Measurements from ENCODE around the gene AGPAT4.

AGPAT4 gene

DNA sequence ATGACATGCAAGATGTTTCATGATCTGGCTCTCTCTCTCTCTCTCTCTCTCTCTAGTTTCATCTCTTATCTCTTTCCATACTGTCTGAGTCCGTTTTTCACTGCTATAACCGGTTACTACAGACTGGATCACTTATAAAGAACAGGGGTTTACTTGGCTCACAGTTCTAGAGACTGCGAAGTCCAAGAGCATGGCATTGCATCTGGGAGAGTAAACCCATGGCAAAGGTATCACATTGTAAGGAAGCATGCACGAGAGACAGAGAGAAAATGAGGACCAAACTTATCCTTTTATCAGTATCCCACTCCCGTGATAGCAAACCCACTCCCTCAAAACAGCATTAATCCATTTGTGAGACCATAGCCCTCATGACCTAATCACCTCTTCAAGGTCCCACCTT lies 7.2 kb upstream of the AGPAT4 start:
- no peak for DNase-seq (ENCODE audit: low read depth in 2 of 2)

DNA sequence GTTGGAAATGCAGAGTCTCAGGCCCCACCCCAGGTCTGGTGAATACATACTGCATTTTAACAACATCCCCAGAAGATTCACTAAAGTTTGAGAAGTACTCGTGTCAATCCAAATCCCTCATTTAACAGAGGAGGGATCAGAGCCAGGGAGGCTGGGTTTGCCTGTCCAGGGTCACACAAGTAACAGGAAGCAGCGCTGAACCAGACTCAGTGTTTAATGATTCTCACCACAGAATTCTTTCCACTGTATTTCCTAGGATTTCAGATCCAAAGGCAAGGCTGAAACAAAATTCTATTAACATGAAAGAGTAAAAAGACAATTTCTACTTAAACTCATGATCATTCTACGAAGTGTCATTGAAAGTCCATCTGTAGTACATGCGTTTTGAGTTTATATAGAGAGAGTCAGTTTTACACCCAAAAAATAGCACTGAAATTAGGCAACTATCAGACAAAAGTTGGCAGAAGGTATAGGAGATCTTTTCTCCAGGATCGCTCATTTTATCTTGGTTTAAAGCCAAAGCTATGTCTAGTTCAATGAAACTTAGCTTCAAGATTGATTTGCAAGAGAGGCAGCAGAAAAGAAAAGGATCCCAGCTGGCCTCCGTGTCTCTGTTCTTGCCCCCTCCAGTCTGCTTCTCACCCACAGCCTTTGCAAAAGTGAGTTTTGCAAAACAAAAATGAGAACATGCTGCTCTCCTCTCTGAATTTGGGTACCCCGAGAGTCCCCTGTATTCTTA lies 6.0 kb upstream of the AGPAT4 start:
- DNase-seq (ENCODE audit: low read depth in 2 of 2): no peak

DNA sequence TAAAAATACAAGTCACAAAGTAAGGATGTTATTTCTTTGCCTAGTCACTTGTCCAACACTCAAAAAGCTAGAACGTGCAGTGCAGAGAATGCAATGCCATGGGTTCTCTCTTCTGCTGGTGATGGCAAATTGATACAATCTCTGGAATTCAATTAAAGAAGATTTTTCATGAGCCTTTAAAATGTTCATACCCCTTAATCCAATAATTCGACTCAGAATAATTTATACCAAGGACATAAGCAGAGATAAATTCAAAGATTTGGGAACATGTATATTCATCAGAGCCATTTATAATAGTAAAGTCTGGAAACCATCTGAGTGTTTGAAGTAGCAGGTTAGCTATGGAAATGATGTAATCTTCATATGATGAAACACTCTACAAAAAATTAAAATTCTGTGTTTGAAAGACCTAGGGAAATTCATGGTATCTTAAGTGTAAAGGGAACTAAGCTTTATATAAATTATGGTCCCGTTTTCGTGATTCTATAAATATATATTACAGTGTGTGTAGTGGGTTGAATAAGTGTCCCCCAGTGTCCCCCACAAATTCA lies 2.8 kb upstream of the AGPAT4 start:
- no peak for DNase-seq (ENCODE audit: low read depth in 2 of 2)

- DNase-seq (ENCODE audit: low read depth in 2 of 2): no peak
Measured at GRCh38 chr6:161274898-161275297, 1.0 kb upstream of the AGPAT4 start.

DNA sequence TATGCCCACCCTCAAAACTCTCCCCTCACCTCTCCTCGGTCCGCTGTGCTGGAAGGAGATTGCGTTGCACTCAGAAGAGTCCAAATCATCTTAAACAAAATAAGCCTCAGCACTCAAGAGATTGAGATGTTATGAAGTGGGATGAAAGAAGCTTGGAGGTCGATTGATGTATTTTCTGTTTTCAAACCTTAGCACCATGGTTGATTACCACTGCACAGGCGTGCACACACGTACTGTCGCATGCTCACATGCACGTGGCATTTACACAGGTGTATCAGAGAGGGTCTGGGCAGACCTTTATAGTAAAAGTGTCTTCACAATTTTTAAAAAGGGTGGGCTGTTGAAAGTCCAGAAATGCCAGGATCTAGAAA lies 612 bp upstream of the AGPAT4 start:
- no peak for DNase-seq (ENCODE audit: low read depth in 2 of 2)

DNA sequence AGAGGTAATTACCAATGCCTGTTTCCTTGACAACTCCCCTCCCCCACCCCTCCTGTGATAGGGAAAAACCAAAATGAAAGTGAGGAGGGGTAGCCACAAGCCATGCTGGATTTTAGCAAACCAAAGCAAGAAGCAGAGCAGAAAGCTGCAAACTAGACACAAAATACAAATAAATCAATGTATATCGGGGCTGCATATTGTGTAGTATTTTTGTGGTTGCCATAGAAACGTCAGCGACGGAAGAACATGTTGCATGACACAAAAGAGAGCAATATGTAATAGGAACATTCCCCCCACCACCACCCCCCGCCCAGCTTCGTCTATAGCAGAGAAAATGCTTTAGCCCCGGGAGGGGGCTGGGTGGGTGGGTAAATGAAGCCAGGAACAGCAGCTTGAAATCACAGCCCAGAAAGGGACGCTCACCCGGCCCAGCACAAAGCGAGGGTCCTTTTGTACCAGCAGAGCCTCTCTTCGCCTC lies 548 bp downstream of the AGPAT4 start:
- DNase-seq (ENCODE audit: low read depth in 2 of 2): no peak

- no peak for DNase-seq (ENCODE audit: low read depth in 2 of 2)
Measured at GRCh38 chr6:161272635-161273273, 1.1 kb downstream of the AGPAT4 start.

GRCh38 chr6:161271343-161272030 lies 2.4 kb downstream of the AGPAT4 start:
- DNase-seq (ENCODE audit: low read depth in 2 of 2): no peak

GRCh38 chr6:161270116-161270515 lies 3.7 kb downstream of the AGPAT4 start:
- DNase-seq (ENCODE audit: low read depth in 2 of 2): no peak

GRCh38 chr6:161269310-161269709 lies 4.6 kb downstream of the AGPAT4 start:
- no peak for DNase-seq (ENCODE audit: low read depth in 2 of 2)

- no peak for DNase-seq (ENCODE audit: low read depth in 2 of 2)
Measured at GRCh38 chr6:161268531-161269210, 5.2 kb downstream of the AGPAT4 start.

- DNase-seq (ENCODE audit: low read depth in 2 of 2): no peak
Measured at GRCh38 chr6:161266513-161267230, 7.2 kb downstream of the AGPAT4 start.

- no peak for DNase-seq (ENCODE audit: low read depth in 2 of 2)
Measured at GRCh38 chr6:161265975-161266374, 7.9 kb downstream of the AGPAT4 start.

DNA sequence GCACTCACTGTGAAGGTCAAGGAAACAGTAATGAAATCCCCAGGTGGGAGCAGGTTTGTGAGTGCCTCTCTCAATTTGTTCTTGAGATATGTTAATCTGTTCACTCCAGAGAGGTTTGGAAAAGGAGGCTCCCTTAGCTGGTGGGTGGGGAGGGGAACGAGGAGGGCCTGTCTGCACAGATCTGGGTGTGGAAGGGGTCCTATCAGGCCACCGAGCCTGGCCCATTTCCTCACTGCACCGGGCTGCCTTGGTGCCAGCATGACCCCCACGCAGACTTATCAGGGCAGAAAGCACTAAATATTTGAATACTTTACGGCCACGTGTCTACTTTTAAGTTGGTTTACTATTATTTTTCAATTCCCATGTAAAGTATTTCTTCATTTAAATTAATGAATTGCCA lies 8.3 kb downstream of the AGPAT4 start:
- DNase-seq (ENCODE audit: low read depth in 2 of 2): no peak

- no peak for DNase-seq (ENCODE audit: low read depth in 2 of 2)
Measured at GRCh38 chr6:161264181-161264580, 9.7 kb downstream of the AGPAT4 start.

DNA sequence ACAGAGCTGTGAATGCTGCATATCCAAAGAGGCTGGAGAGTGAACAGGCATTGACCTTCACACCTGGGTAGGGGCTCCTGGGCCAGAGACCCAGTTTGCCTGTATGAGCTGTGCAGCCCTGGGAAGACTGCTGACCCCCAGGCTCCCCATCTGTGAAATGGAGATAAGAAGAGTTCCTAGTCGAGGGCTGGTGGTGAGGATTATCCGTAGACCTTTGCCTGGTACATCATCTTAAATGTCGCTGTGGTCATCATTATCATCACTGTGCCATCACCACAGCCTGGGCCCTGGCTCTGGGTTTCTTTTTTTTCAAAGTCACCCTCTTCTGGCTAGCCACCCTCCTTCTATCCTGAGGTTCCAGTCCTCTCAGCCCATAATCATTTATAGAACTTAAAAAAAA lies 12.0 kb downstream of the AGPAT4 start:
- DNase-seq (ENCODE audit: low read depth in 2 of 2): no peak

- DNase-seq (ENCODE audit: low read depth in 2 of 2): no peak
Measured at GRCh38 chr6:161261325-161261724, 12.5 kb downstream of the AGPAT4 start.

DNA sequence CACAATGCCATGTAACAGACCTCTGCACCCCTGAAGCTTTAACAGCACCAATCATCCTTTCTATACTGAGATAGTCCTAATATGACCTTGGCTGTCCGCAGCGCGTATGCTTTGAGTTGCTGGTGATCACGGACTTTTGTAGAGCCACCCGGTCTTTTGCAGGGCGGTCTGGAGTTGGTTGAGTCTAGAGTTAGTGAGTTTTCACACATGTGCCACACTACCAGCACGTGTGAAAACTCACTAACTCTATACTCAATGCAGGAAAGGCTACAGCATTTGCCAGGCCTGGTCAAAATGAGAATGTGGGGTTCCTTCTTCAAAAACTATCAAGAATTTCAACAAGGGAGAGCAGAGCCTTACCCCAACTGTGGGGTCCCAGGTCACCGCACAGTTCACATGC lies 14.6 kb downstream of the AGPAT4 start:
- DNase-seq (ENCODE audit: low read depth in 2 of 2): no peak

GRCh38 chr6:161257793-161258457 lies 15.9 kb downstream of the AGPAT4 start:
- DNase-seq (ENCODE audit: low read depth in 2 of 2): no peak

DNA sequence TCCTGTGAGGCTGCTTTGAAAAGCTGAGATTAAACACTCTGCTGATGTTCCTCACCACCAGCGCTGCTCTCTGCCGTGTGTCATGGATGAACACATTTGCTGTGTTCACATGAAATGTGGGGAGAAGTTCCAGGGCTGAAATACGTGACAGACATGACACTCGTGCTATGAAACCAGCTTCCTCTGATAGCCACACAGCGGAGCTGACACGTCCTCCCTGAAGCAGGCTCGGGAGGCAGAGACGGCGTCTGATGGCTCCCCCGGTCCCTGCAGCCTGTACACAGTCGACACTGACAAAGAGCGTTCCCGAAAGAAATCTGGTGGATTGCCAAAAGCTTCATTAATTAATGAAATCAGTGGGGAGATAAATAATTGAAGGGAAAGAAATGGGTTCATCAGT lies 17.5 kb downstream of the AGPAT4 start:
- no peak for DNase-seq (ENCODE audit: low read depth in 2 of 2)

GRCh38 chr6:161255518-161255917 lies 18.3 kb downstream of the AGPAT4 start:
- no peak for DNase-seq (ENCODE audit: low read depth in 2 of 2)
